GM19239 (cell line): ENCODE data around the gene CPAMD8.
"Not testable (repeated sequence)": the region's sequence is repeated elsewhere in the genome, so short reads cannot be mapped to it uniquely, and the experiment has no call there.

Experiments
- DNase-seq: peaks from one replicate; pipeline ENCODE4 v3.0.0; 2011; ENCODE audit warnings: low spot score; ENCODE audit not compliant: insufficient read length
- FAIRE-seq: peaks from 2 replicates; lab custom pipeline; 2011; peaks lifted over from hg19 to GRCh38; lab: Jason Lieb, UNC

CPAMD8 gene

DNA sequence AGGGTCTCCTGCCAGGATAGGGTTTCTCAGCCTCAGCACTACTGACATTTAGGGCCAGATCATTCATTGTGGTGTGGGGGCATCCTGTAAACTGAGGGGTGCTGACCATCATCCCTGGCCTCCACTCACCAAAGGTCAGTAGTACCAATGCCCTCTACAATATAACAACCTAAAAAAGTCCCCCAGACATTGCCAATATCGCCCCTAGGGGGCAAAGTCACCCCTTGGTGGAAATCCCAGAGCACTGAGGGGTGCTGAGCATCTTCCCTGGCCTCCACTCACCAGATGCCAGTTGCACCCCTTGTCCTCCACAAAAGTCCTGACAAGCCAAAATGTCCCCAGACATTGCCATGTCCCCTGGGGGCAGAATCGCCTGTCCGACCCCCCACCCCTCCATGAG lies 21.6 kb downstream of the CPAMD8 start:
- FAIRE-seq (no peak), DNase-seq (no peak)

GRCh38 chr19:17004386-17004785 lies 22.2 kb downstream of the CPAMD8 start:
- DNase-seq (no peak), FAIRE-seq (no peak)

DNA sequence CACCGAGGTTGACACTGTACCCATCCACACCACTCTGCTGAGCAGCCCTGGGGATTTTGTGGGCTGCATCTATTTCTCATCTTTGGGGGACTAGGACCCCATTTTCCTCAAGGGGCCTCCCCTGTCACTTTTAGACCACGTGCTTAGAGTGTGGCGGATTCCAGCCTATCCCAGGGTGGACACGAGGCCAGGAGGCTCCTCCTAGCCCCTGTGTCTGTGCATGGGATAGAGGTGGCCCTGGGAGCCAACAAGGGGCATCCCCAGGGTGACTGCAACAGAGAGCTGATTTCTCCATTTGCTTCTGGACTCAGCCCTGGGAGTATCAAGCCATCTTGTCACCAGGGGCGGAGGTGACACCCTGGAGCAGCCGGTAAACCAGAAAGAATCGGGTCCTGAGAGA lies 24.2 kb downstream of the CPAMD8 start:
- no peak for FAIRE-seq
- no peak for DNase-seq

- no peak for DNase-seq
Observed at GRCh38 chr19:17001603-17002183, 24.9 kb downstream of the CPAMD8 start.

GRCh38 chr19:16998635-16999194 lies 27.9 kb downstream of the CPAMD8 start:
- DNase-seq, result no peak

More at GRCh38 chr19:17001603-17002183, 24.9 kb downstream of the CPAMD8 start:
- FAIRE-seq, result no peak

DNA sequence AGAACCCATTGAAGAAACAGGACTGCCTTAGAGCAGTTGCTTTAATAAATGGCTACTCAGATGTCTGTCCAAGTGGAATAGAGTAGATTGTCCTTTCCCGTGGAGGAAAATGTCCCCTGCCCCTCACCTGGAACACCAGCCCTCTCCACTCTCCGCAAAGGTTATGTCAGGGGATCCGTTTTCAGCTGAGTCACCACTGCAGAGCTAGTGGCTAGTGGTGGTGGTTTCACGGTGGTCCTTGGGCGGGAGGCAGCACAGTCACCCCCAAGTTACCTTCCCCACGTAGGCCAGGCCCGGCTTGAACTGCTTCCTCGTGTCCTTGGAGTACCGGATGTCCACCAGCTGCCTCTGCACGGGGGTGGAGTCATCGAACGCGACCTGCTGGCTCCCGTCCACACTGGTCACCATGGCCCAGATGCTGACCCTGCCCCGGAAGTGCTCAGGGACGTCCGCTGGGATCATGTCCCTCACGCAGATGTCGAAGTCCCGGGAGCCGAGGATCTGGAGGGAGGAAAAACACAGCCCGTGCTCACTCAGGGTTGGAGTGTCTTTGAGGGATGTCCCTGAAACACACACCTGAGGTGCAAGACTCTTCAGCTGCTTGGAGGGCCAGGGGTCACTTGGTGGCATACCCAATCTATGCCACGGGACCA lies 29.6 kb downstream of the CPAMD8 start:
- not testable (repeated sequence) for DNase-seq, FAIRE-seq

More at GRCh38 chr19:16998635-16999194, 27.9 kb downstream of the CPAMD8 start:
- FAIRE-seq, result no peak

DNA sequence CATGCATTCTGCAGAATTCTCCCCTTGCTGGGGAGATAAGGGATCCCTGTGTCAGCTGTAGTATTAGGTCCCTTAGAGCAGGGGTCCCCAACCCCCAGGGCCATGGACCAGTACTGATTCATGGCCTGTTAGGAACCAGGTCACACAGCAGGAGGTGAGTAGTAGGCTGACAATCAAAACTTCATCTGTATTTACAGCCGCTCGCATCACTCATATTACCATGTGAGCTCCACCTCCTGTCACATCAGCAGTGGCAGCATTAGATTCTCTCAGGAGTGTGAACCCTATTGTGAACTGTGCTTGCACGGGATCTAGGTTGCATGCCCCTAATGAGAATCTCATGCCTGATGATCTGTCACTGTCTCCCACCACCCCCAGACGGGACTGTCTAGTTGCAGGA lies 37.9 kb downstream of the CPAMD8 start:
- DNase-seq (no peak), FAIRE-seq (no peak)

DNA sequence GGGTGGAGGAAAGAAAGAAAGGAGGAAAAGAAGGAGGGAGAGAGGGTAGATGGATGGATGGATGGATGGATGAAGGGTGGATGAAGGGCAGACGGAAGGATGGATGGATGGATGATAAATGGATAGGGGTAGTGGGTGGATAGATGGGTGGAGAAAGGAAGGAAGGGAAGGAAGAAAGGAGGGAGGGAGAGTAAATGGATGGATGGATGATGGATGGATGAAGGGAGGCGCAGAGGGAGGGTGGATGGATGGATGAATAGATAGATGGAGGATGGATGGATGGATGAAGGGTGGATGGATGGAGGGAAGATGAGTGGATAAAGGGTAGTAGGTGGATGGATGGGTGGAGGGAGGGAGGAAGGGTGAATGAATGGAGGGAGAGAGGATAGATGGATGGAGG lies 41.2 kb downstream of the CPAMD8 start:
- no peak for DNase-seq
- FAIRE-seq, result no peak

GRCh38 chr19:16982586-16982985 lies 44.0 kb downstream of the CPAMD8 start:
- FAIRE-seq, DNase-seq: not testable (repeated sequence)

GRCh38 chr19:16978839-16979802 lies 47.5 kb downstream of the CPAMD8 start:
- no peak for DNase-seq
- no peak for FAIRE-seq

DNA sequence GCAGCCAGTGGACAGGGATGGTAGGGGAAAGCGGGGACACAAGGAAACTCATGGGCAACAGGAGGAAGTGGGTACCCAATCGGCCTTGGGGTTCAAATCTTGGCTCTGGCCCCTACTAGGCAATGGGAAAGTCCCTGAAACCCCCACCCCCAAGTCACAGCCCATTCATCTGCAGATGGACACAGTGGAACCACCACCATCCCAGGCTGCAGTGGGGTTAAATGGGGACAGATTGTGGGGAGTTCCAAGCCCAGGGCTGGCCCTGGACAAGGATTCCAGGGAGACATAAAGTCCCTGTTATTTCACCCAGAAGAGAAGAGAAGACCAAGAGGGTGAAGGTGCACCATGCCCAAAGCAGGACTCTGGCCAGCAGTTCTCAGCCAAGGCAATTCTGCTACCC lies 48.5 kb downstream of the CPAMD8 start:
- FAIRE-seq, result no peak
- DNase-seq, result no peak

- DNase-seq (no peak), FAIRE-seq (no peak)
Observed at GRCh38 chr19:16977306-16977705, 49.3 kb downstream of the CPAMD8 start.

DNA sequence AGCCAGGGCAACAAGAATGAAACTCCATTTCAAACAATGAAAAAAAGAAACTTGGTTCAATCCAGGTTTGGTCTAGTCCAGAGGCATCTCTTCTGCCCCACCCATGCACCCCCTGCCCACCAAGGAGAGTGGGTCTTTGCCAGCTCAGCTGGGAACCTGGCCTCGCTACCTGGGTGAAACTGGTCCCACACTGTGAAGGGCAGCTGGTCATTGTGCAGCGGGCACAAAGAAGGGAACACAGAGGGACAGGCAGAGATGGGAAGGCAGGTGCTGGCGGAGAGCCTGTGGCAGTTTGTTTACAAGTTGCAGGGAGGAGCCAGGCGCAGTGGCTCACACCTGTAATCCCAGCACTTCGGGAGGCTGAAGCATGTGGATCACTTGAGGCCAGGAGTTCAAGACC lies 50.2 kb downstream of the CPAMD8 start:
- FAIRE-seq (no peak), DNase-seq (no peak)

DNA sequence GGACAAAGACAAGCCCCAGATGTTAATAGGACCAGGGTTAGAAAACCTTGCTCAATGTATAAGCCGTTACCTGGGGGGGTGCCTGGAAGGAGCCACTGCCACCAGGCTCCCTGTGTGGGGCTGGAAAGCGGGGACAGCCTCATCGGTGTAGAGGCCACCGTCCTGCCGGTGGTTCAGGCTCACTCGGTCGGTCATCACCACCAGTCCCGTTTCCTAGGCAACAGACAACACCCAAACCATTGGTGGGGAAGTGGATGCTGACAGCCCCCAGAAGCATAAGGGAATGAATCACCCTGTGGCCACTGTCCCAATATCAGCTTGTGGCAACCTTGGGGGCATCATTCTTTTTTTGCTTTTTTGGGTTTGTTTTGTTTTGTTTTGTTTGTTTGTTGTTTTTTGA lies 55.8 kb downstream of the CPAMD8 start:
- DNase-seq (no peak), FAIRE-seq (no peak)

GRCh38 chr19:16969135-16969534 lies 57.5 kb downstream of the CPAMD8 start:
- no peak for DNase-seq
- no peak for FAIRE-seq

DNA sequence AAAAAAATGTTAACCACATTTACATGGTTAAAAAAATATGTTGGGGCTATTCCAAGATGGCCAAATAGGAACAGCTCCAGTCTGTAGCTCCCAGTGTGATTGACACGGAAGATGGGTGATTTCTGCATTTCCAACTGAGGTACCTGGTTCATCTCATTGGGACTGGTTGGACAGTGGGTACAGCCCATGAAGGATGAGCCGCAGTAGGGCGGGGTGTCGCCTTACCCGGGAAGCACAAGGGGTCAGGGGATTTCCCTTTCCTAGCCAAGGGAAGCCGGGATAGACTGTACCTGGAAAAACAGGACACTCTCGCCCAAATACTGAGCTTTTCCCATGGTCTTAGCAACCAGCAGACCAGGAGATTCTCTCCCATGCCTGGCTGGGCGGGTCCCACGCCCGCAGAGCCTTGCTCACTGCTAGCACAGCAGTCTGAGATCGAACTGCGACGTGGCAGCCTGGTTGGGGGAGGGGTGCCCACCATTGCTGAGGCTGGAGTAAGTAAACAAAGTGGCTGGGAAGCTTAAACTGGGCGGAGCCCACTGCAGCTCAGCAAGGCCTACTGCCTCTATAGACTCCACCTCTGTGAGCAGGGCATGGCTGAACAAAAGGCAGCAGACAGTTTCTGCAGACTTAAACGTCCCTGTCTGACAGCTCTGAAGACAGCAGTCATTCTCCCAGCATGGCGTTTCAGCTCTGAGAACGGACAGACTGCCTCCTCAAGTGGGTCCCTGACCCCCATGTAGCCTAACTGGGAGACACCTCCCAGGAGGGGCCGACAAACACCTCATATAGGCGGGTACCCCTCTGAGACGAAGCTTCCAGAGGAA lies 65.4 kb downstream of the CPAMD8 start:
- not testable (repeated sequence) for FAIRE-seq, DNase-seq

- FAIRE-seq, DNase-seq: not testable (repeated sequence)
Observed at GRCh38 chr19:16958277-16958676, 68.3 kb downstream of the CPAMD8 start.

- DNase-seq (no peak), FAIRE-seq (no peak)
Observed at GRCh38 chr19:16957855-16958254, 68.8 kb downstream of the CPAMD8 start.

GRCh38 chr19:16957151-16957701 lies 69.4 kb downstream of the CPAMD8 start:
- FAIRE-seq, result no peak
- DNase-seq, result no peak
